Middle frontal gyrus (tissue), 1 donor: ENCODE results near the gene RNU7-1.

Source experiments
- DNase-seq: peaks from one replicate; pipeline ENCODE4 v3.0.0-alpha.2; 2015; ENCODE audit warnings: low spot score; ENCODE audit errors: extremely low spot score

RNU7-1 gene

DNA sequence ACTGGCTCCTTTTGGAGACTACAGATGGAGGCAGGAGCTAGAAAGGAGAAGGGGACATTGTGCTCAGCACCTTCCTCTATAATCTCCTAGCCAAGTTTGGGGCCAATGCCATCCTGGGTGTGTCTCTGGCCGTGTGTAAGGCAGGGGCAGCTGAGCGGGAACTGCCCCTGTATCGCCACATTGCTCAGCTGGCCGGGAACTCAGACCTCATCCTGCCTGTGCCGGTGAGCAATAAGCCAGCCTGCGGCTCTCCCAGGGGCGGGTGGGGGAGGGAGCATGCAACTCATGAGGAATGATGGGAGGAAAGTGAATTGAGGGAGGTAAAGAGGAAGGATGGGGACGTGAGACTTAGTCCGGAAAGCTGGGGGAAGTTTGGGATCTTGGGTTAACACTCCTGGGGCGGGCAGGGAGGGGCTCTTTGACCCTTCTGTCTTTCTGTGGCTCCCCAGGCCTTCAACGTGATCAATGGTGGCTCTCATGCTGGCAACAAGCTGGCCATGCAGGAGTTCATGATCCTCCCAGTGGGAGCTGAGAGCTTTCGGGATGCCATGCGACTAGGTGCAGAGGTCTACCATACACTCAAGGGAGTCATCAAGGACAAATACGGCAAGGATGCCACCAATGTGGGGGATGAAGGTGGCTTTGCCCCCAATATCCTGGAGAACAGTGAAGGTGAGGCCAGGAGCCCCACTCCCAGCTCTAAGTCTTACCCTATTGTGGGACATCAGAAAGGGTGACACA, 26.0 kb upstream of the RNU7-1 start:
- no peak for DNase-seq

DNA sequence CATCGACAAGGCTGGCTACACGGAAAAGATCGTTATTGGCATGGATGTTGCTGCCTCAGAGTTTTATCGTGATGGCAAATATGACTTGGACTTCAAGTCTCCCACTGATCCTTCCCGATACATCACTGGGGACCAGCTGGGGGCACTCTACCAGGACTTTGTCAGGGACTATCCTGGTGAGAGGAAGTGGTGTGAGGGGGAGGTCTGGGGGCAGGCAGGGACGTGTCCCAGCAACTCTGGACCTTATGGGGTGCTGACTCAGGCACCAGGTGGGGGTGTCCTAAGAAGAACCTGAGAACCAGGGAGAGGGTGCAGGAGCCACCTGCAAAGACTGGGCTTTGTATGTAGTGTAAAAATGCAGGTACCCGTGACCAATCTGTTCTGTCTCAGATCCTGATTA, 24.0 kb upstream of the RNU7-1 start:
- no peak for DNase-seq

DNA sequence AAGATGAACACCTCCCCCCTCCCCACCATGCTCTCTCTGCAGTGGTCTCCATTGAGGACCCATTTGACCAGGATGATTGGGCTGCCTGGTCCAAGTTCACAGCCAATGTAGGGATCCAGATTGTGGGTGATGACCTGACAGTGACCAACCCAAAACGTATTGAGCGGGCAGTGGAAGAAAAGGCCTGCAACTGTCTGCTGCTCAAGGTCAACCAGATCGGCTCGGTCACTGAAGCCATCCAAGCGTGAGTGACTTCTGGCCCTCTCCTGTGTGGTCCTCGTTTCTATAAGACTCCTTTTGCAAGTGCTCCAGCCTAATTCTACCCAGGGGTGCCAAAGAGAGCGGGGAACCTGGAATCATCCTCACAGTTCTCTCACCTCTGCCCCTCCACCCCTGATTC, 22.1 kb upstream of the RNU7-1 start:
- no peak for DNase-seq

DNA sequence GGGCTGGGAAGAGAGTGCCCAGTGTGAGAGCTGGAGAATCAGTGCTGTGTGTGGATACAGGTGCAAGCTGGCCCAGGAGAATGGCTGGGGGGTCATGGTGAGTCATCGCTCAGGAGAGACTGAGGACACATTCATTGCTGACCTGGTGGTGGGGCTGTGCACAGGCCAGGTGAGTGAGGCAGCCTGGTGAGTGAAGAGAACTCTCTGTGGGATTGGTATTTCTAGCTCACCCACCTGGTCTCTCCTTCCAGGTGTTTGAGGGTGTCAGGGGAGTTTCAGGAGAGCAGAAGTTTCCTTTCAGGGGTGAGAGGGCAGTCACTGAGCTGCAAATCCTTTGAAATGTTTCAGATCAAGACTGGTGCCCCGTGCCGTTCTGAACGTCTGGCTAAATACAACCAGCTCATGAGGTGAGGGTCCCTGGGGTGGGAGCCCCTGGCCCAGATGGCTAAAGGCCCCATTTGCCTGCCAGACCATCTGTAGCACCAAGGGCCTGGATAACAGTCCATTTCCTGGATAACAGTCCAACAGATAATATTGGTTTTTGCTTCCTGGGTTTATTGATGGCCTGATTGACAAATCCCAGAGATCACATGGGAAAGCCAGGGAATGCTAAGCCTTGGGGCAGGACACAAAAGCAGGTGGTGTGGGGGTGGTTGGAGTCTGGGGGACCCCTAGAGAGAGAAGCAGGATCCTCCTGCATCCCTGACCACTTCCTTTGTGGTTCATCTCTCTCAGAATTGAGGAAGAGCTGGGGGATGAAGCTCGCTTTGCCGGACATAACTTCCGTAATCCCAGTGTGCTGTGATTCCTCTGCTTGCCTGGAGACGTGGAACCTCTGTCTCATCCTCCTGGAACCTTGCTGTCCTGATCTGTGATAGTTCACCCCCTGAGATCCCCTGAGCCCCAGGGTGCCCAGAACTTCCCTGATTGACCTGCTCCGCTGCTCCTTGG, 21.3 kb upstream of the RNU7-1 start:
- no peak for DNase-seq

DNA sequence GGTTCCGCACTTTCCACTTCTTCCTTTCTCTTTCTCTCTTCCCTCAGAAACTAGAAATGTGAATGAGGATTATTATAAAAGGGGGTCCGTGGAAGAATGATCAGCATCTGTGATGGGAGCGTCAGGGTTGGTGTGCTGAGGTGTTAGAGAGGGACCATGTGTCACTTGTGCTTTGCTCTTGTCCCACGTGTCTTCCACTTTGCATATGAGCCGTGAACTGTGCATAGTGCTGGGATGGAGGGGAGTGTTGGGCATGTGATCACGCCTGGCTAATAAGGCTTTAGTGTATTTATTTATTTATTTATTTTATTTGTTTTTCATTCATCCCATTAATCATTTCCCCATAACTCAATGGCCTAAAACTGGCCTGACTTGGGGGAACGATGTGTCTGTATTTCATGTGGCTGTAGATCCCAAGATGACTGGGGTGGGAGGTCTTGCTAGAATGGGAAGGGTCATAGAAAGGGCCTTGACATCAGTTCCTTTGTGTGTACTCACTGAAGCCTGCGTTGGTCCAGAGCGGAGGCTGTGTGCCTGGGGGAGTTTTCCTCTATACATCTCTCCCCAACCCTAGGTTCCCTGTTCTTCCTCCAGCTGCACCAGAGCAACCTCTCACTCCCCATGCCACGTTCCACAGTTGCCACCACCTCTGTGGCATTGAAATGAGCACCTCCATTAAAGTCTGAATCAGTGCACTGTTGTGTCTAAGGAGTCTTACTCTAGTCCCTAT, 20.4 kb upstream of the RNU7-1 start:
- no peak for DNase-seq

DNA sequence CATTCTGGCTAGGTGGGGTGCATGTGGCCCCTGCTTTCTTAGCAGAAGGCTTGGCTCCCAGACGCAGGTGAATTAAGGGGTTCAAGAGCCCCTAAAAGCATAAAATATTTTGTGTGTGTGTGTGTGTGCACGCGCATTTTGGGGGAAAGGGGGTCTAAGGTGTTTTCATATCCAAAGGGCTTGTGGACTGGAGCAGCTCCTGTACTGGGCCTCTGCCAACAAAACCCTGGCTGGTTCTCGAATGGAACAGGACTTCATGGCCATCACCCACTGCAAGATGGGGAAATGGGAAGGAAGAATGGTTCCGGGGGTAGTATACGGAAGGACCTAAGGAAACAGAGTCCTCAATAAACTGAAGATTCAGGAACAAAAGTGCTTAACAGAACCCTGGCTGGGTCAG, 19.8 kb upstream of the RNU7-1 start:
- no peak for DNase-seq

DNA sequence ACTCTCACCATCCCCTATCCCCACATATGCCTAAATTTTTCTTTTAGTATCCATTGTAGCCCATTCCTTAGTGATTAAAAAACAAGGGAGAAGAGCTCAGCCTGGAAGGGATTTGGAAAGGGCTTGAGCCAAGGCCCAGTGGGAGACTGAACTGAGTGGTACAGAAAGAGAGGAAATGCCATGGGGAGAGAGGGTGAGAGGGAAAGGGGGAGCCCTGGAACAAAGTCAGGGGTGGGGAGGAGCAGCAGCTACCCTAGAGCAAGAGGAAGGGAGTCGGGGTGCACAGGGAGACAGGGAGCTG, 18.4 kb upstream of the RNU7-1 start:
- no peak for DNase-seq

DNA sequence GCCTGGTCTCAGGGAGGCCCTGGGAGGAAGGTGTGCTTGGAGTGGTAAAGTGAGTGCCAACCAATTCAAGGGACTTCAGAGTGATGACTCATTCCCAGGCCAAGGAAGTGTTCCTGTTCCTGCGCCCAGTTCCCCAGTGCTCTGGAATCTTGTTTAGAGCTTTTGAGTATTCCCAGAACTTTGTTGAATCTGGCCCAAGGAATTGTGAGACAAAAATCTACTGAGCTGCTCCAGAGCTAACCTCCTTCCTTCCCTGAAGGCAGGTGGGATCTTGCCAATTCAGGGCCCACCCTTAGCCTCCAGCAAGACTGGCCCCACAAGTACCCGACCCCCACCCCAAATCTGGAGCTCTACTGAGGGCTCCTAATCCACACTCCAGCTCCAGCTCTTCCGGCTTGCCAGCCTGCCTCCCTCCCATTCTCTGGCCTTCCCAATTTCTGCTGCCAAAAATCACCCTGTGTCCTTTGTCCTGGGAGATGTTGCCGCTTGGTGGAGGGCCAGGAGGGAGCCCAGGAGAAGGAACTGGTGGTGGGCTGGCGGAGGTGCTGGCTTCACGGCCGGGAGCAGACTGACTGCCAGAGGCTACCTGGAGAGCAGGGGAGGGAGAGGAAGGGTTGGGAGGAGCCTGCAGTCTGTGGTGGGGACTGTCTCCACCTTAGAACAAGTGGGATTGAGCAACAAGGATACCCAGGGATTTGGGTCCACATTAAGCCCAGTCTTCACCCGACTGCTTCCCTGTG, 17.9 kb upstream of the RNU7-1 start:
- no peak for DNase-seq

DNA sequence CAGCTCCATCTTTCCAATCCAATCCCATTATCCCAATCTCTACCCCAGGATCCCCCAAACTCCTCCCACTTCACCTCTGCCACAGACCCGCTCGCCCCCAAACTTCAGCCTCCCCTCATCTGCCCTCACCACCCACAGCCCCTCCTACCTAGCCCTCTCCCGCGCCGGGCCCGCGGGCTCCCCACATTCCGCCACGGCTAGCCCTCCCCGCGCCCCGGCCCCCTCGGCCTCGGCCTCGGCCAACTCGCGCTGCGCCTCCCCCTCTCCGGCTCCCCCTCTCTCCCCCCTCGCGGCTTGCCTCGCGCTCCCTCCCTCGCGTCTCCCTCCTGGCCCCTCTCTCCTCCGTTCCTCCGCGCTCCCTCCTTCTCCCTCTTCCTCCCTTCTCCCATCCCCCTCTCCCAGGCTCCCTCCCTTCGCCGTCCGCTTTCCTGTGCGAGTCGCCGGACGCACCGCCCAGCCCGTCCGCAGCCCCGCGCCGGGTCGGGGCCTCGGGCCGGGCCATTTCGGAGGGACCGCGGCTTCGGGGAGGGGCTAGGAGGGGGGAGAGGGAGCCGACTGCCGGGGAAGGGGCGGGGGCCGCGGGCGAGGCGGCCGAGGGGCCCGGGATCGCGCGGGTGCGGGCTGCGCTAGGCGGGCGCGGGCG, 16.1 kb upstream of the RNU7-1 start, which contains the start of gene ATN1:
TSS of gene ATN1 (plus strand) at position 581 of the 643 bp plus-strand sequence. CDS start 6,043 bp downstream, outside the sequence.
- peak; percentile 53 for DNase-seq

DNA sequence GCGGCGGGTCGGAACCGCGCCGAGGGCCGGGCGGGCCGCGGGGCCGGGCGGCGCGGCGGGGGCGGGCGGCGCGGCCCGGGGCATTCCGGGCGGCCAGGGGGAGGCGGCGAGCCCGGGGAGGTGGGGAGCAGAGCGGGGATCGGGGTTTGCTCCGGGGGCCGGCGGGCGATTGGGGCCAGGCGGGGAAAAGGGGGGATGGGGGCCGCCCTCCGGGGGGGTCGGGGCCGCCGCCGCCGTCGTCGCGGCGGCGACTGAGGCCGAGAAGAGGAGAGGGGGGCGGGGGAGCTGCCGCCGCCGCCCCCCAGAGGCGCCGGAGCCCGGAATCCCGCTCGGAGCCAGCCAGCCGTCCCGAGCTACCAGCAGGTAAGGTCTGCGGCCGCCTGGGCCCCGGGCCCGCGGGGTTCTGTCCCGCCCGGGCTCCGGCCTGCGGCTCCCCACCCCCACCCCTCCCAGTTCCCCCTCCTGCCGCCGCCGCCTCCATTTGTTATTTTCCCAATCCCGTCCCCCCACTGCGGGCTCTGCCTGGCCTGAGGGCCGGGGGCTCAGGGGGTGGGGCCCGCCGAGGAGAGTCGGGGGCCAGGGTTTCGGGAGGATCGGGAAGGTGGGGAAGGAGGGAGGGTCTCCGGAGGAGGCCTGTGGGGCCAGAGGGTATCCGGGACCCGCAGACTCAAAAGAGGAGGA, 15.5 kb upstream of the RNU7-1 start:
- no peak for DNase-seq

DNA sequence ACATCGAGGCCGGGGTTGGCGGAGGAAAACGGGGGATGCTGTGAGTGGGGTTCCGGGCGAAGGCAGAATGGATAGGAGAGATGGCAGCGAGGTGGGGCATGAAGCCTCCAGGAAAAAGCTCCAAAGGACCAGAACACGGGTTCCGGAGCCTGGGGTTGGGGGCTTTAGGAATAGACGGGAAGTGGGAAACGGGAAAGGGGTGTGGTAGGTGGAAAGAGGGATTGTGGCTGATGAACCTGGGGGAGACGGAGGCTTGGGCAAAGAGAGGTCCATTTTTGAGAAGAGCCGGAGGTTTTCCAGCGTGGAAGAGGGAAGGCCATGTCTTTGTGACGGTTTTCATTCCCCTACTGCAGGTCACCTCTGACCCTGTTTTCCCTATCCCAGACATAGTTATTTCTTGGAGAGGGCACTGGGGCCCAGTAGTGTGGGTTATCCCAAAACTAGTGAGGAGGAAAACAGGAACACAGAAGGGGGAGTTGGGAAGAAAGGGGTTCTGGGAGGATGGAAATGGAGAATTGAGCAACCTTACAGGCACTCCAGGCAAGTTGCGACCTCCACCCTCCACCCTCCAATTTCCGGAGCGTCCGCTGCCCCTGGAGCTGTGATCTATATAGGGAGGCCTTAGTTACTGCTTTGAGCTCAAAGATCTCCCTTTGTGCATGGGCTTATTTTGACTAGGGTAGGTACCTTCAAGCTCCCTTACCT, 14.8 kb upstream of the RNU7-1 start:
- DNase-seq: no peak

DNA sequence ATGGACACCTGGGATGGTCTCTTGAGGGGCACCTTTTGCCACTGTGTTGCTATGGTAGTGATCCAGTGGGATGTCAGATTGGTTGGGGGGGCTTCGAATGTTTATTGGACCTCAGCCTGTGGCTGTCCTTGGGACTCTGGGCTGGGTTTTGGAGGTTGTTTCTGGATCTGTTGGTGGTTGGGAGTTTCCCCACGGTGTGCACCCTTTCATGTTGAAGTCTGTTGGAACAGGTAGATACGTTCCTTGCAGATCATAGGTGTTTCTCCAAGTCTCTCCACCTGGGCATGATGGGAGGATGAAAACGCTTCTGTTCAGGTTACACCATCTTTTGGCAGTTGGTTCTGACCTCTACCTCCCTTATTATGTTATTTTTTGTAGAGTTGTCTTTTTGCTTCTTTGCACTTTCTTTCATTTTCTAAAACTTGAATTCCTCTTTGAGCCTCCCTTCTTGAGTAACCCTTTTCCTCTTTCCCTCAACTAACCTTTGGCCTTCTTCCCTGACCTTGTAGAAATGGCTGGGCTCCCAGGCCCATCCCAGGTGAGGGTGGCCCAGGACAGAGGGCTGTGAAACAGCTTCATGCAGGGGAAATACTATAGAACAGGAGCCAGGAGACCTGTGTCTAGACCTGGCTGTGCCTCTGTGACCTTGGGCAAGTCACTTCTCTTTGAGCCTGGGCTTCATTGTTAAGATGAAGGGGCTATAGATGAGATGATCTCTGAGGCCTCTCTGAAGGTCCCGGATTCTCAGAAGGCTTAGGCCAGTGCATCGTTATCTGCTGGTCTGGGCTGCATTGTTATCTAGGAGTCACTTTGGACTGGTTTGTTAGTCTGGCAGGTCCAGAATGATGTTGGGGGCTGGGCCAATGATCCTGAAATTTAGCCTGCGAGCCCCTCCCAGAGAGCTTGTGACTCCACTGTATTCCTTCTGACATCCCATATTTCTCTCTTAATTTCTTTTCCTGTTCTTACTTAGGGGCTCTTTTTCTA, 13.9 kb upstream of the RNU7-1 start:
- no peak for DNase-seq

DNA sequence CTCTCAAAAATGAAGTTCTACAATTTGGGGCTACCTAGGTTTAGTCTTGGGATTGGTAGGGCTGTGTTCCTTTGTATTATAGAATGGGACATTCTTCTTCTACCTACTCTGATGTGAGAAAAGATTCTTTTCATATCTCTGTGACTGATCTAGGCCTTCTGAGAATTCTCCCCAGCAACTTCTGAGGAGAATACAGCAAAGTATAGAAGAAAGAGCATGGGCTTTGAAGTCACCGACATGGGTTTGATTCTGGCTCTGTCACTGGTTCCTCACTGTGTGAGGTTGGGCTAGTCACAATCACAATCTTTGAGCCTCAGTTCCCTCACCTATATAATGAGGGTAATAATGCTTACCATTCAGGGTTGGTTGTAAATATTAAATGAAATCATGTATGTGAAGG, 10.8 kb upstream of the RNU7-1 start:
- no peak for DNase-seq

DNA sequence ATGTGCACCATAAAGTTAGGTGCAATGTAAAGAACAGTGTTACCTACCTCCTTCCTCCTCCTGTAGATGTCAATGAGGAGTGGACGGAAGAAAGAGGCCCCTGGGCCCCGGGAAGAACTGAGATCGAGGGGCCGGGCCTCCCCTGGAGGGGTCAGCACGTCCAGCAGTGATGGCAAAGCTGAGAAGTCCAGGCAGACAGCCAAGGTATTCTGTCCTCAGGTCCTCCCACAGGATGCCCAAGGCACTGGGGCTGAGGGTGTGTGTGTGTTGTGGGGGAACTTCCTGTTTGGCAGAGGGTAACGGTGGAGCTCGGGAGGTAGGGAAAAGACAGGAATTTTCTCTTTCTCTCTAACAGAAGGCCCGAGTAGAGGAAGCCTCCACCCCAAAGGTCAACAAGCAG, 9.5 kb upstream of the RNU7-1 start:
- no peak for DNase-seq

DNA sequence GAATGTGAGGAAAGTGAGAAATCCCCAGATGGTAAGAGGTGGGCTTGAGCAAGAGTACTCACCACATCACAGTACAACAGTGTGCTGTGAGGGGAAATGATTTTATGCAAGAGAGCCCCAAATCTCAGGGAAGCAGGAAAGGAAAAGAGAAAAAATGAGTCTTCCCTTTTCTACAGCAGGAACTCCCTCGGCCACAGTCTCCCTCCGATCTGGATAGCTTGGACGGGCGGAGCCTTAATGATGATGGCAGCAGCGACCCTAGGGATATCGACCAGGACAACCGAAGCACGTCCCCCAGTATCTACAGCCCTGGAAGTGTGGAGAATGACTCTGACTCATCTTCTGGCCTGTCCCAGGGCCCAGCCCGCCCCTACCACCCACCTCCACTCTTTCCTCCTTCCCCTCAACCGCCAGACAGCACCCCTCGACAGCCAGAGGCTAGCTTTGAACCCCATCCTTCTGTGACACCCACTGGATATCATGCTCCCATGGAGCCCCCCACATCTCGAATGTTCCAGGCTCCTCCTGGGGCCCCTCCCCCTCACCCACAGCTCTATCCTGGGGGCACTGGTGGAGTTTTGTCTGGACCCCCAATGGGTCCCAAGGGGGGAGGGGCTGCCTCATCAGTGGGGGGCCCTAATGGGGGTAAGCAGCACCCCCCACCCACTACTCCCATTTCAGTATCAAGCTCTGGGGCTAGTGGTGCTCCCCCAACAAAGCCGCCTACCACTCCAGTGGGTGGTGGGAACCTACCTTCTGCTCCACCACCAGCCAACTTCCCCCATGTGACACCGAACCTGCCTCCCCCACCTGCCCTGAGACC, 8.0 kb upstream of the RNU7-1 start:
- DNase-seq: no peak

DNA sequence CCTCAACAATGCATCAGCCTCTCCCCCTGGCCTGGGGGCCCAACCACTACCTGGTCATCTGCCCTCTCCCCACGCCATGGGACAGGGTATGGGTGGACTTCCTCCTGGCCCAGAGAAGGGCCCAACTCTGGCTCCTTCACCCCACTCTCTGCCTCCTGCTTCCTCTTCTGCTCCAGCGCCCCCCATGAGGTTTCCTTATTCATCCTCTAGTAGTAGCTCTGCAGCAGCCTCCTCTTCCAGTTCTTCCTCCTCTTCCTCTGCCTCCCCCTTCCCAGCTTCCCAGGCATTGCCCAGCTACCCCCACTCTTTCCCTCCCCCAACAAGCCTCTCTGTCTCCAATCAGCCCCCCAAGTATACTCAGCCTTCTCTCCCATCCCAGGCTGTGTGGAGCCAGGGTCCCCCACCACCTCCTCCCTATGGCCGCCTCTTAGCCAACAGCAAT, 7.4 kb upstream of the RNU7-1 start:
- no peak for DNase-seq
